Osteoblast (primary cell): ENCODE results near the gene PDHX. TPM values are rescaled to one million over a fixed set of nuclear protein-coding genes. Genes with fewer than 3 reads are reported as not detected.

Source experiments
- DNase-seq: peaks from one replicate; pipeline ENCODE4 v3.0.0; 2011; ENCODE audit warnings: low spot score, mixed read lengths; ENCODE audit not compliant: insufficient read length; ENCODE audit errors: missing footprints
- H2AFZ ChIP-seq: 2 replicates; pipeline ENCODE4 v1.6.0; 2011; ENCODE audit warnings: mild to moderate bottlenecking, low read length
- H3K27ac ChIP-seq: 2 replicates; pipeline ENCODE4 v1.5.1; 2011; ENCODE audit warnings: mild to moderate bottlenecking, low read depth, low read length, moderate library complexity
- H3K27me3 ChIP-seq: 2 replicates; pipeline ENCODE4 v1.6.0; 2012; ENCODE audit warnings: mild to moderate bottlenecking, control low read depth, inconsistent platforms, low read length, moderate library complexity; ENCODE audit not compliant: insufficient read depth
- H3K36me3 ChIP-seq: 2 replicates; pipeline ENCODE4 v1.5.1; 2011; ENCODE audit warnings: mild to moderate bottlenecking, low read length, control low read depth, moderate library complexity; ENCODE audit not compliant: insufficient read depth
- H3K4me1 ChIP-seq: 2 replicates; pipeline ENCODE4 v1.5.1; 2011; ENCODE audit warnings: mild to moderate bottlenecking, low read length, control low read depth, moderate library complexity; ENCODE audit not compliant: insufficient read depth
- H3K4me2 ChIP-seq: 2 replicates; pipeline ENCODE4 v1.6.0; 2011; ENCODE audit warnings: mild to moderate bottlenecking, low read length; ENCODE audit not compliant: insufficient read depth
- H3K4me3 ChIP-seq: fragments of 200-600 bp; sonication (generic); 3 replicates; pipeline ENCODE4 v1.5.1; 2012; ENCODE audit warnings: mild to moderate bottlenecking, low read length, inconsistent platforms; ENCODE audit not compliant: insufficient read depth
- H3K79me2 ChIP-seq: 2 replicates; pipeline ENCODE4 v1.6.0; 2012; ENCODE audit warnings: mild to moderate bottlenecking, low read length, control low read depth, inconsistent platforms; ENCODE audit not compliant: insufficient read depth
- H3K9me3 ChIP-seq: 2 replicates; pipeline ENCODE4 v1.5.1; 2011; ENCODE audit warnings: low read depth, low read length, control low read depth
- H4K20me1 ChIP-seq: 2 replicates; pipeline ENCODE4 v1.6.0; 2012; ENCODE audit warnings: mild to moderate bottlenecking, low read length, control low read depth; ENCODE audit not compliant: insufficient read depth
- CTCF ChIP-seq: IDR thresholded peaks from 2 replicates; pipeline ENCODE4 v1.5.1; 2011; ENCODE audit warnings: mild to moderate bottlenecking, low read depth, low read length, moderate library complexity; ENCODE audit errors: extremely low read depth
- total RNA-seq: library from RNA; depleted of rRNA; stranded (reverse); fragments of >200 nt; gene quantifications from 2 replicates; pipeline ENCODE4 v1.2.3, GENCODE V29; 2012

PDHX gene
- total RNA-seq, 1 donor: 29.7 TPM

- Histone ChIP-seq H3K36me3 (no peaks in the 10 kb centered on the region), H2AFZ (no peak overlapping the region), H3K79me2 (no peaks in the 10 kb centered on the region), H3K27ac (no peak overlapping the region), H3K4me3 (no peak overlapping the region), H3K4me2 (no peak overlapping the region), H3K4me1 (no peaks in the 10 kb centered on the region), H4K20me1 (no peaks in the 10 kb centered on the region), H3K9me3 (no peaks in the 10 kb centered on the region), H3K27me3 (no peaks in the 10 kb centered on the region)
- no peak for DNase-seq
- no peak for TF ChIP-seq CTCF
Observed at GRCh38 chr11:34887260-34887659, 29.2 kb upstream of the PDHX start.

- H4K20me1 ChIP-seq: no peaks in the 10 kb centered on the region
- no peak overlapping the region for H3K27ac ChIP-seq
- no peak for DNase-seq
- no peaks in the 10 kb centered on the region for H3K27me3 ChIP-seq
- no peaks in the 10 kb centered on the region for H3K36me3 ChIP-seq
- H3K4me3 ChIP-seq: no peak overlapping the region
- H3K4me1 ChIP-seq: no peaks in the 10 kb centered on the region
- peak; percentile 31 for TF ChIP-seq CTCF
- H3K79me2 ChIP-seq: no peaks in the 10 kb centered on the region
- H2AFZ ChIP-seq: no peak overlapping the region
- no peaks in the 10 kb centered on the region for H3K9me3 ChIP-seq
- no peak overlapping the region for H3K4me2 ChIP-seq
Observed at GRCh38 chr11:34890089-34890488, 26.3 kb upstream of the PDHX start.

- H2AFZ ChIP-seq: no peak overlapping the region
- no peak overlapping the region for H3K4me2 ChIP-seq
- TF ChIP-seq CTCF: peak; percentile 56
- no peaks in the 10 kb centered on the region for H3K79me2 ChIP-seq
- no peaks in the 10 kb centered on the region for H3K9me3 ChIP-seq
- H3K27me3 ChIP-seq: no peaks in the 10 kb centered on the region
- no peak overlapping the region for H3K4me3 ChIP-seq
- H3K4me1 ChIP-seq: no peaks in the 10 kb centered on the region
- no peaks in the 10 kb centered on the region for H4K20me1 ChIP-seq
- no peak overlapping the region for H3K27ac ChIP-seq
- peak; percentile 51 for DNase-seq
- H3K36me3 ChIP-seq: no peaks in the 10 kb centered on the region
Observed at GRCh38 chr11:34890812-34891211, 25.6 kb upstream of the PDHX start.

- Histone ChIP-seq H3K4me1 (no peaks in the 10 kb centered on the region), H4K20me1 (peaks cover under 1% of the 10 kb centered on the region), H2AFZ (no peak overlapping the region), H3K27me3 (no peaks in the 10 kb centered on the region), H3K4me3 (no peak overlapping the region), H3K36me3 (peaks cover 2% of the 10 kb centered on the region), H3K4me2 (no peak overlapping the region), H3K79me2 (peaks cover 3% of the 10 kb centered on the region), H3K27ac (no peak overlapping the region), H3K9me3 (no peaks in the 10 kb centered on the region)
- no peak for TF ChIP-seq CTCF
- no peak for DNase-seq
Observed at GRCh38 chr11:34891611-34892010, 24.8 kb upstream of the PDHX start.
